Endometrial microvascular endothelial cells (primary cell): ENCODE data around the gene UBR4. TPM values are rescaled to one million over a fixed set of nuclear protein-coding genes. Genes with fewer than 3 reads are reported as not detected.

ENCODE experiments used
- in situ Hi-C: cut with HindIII; loops from 2 replicates; pipeline ENCODE4 v1.10.0; 2017; ENCODE audit warnings: low sequenced_read_pairs, low pct_unique_long_range_greater_than_20kb; ENCODE audit errors: inconsistent ontology term
- total RNA-seq: library from RNA; depleted of rRNA; stranded (reverse); fragments of >200 nt; gene quantifications from one replicate; pipeline ENCODE4 v1.2.3, GENCODE V29; 2015; ENCODE audit errors: inconsistent ontology term

The UBR4 gene
- total RNA-seq, 1 donor from 2014 or later, result 56.1 TPM

- in situ Hi-C loops, result no loop called here
Measured at GRCh38 chr1:19081218-19081893, 128.7 kb downstream of the UBR4 start.

DNA sequence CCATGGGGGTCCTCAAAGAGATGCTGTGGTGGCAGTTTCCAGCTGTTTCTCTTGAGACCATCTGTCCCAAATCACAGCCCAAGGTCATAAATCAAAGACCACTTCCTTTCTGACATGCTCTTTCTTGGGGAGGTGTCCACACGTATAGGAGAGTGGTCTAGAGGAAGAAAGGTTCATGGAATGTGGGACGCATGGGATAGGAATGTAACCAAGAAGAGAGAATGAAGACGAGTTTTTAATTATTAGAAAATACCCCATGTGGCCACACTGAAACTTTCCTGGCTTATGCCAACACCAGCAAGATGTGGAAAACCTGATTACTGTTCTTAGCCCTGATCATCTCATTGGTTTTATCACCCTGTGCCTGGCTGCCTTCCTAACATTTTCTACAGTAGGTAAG is 129.3 kb downstream of the UBR4 start:
- in situ Hi-C loops, result no loop called here

GRCh38 chr1:19079541-19080472 is 130.3 kb downstream of the UBR4 start:
- in situ Hi-C loops, result no loop called here

DNA sequence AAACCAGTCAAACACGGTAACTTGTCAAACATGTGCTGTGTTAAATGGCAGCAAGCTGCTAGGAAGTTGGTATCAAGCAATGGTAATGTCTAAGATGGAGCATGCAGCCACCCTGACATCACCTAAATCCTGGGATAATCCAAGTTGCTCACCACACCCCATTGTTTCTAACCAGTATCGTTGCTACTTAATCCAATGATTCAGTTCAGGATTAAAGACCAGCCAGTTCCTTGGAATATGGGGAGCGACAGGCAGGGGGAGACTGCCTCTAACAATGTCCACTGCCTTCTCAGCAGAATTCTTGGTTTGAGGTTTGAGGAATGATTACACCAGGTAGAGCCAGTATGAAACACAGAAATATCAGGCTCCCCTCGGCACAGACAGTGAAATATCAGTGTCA is 131.5 kb downstream of the UBR4 start:
- in situ Hi-C loops, result no loop called here

GRCh38 chr1:19076841-19077616 is 133.0 kb downstream of the UBR4 start:
- in situ Hi-C loops, result no loop called here

- in situ Hi-C loops, result no loop called here
Measured at GRCh38 chr1:19074902-19075721, 135.0 kb downstream of the UBR4 start.

- in situ Hi-C loops, result no loop called here
Measured at GRCh38 chr1:19074361-19074901, 135.6 kb downstream of the UBR4 start.

GRCh38 chr1:19073311-19074186 is 136.5 kb downstream of the UBR4 start:
- in situ Hi-C loops, result no loop called here

- in situ Hi-C loops, result no loop called here
Measured at GRCh38 chr1:19072285-19072981, 137.6 kb downstream of the UBR4 start.

GRCh38 chr1:19071674-19072281 is 138.3 kb downstream of the UBR4 start:
- in situ Hi-C loops, result no loop called here

- in situ Hi-C loops, result no loop called here
Measured at GRCh38 chr1:19070891-19071621, 139.0 kb downstream of the UBR4 start.

DNA sequence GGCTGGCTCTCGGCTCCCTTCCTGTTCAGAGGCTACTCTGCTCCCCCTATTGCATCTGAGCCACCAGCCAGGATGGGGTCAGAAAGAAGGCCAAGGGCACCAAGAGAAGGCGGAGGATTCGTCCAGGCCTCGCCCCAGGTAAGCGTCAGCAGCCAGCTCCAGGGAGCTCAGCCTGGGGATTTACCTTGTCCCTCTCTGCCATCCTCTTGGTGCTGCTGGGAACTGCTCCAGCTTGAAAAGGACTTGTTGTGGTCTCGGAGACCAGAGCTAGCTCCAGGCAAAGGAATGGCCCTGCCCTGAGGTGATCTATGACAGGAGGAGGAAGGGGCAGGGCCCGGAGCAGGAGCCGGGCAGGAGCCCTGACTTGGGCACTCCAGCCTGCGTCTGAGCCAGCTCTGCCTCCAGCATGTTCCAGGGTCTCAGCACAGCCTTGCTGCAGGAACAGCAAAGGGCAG is 139.8 kb downstream of the UBR4 start:
- in situ Hi-C loops, result no loop called here

DNA sequence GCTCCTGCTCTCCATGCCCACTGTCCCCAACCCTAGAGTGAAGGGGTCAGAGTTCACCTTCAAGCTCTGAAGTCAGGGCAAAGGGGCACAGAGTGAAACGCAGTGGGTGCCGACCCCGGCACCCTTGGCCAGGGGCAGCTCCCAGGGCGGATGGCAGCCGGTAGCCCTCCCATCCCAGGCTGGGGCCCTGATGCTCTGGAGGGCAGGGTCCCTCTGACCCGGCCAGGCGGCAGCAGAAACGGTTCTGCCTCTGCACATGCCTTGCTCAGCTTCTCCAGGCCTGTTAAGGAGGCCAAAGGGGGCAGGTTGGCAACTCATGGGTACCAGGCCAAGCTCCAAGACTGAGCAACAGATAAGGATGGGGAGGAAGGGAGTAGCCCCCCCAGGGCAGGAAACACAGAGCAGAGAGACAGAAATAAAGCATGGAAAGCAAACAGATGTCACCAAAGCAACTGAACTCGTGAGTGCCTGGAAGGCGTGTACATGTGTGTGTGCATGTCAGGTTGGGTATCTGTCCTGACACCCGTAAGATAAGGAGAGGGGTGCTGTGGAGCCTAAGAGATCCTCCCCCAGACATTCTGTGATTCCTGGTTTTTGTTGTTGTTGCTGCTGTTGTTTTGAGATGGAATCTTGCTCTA is 141.3 kb downstream of the UBR4 start:
- in situ Hi-C loops, result no loop called here

DNA sequence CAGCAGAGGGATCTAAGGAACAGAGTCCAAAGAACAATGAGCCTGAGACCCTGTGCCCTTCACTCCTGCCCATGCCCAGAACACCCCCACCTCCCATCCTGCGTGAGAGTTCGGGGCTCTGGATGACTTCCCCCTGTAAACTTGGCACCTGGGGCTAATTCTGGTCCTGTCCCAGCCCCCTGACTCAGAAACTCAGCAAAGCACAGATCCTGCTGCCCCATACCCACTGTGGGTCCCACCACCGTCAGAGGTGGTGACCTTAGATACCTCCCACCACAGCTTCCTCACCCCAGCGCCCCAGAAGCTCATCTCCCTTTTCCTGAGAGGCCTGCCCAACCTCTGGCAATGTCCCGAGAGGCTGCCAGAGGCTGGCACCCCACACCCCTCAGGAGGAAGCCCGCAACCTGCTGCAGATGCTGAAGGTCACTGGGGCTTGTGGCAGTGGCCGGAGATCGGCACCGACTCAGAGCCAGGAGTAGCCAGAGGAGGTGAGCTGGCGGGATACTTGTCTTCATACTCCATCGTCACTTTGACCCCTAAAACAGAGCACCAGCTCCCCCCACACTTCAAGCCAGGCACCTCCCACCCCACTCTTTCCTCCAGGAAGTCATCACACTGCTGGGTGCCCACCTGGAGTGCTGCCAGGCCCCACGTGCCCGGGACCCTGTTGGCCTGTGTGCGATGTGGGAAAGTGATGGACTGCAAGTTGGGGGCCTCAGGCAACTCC is 142.0 kb downstream of the UBR4 start:
- in situ Hi-C loops, result no loop called here
